Right lung (tissue), 5 donors: ENCODE measurements around the gene FZD2. TPM values are rescaled to one million over a fixed set of nuclear protein-coding genes. Genes with fewer than 3 reads are reported as not detected.
"Not testable (repeated sequence)": the region's sequence is repeated elsewhere in the genome, so short reads cannot be mapped to it uniquely, and the experiment has no call there.

Source experiments
- DNase-seq, 2 donors: peaks; one replicate each; pipeline ENCODE4 v3.0.0-alpha.2; 2013
- polyA plus RNA-seq, 5 donors: library from polyadenylated mRNA; unstranded; fragments of 120-200 nt; gene quantifications; one replicate each; pipeline versions ENCODE4 v1.2.1 to v1.2.3, GENCODE V29; 2013; ENCODE audit warnings: inconsistent platforms in 1 of 5, low replicate concordance in 1 of 5; ENCODE audit not compliant: insufficient read length in 5 of 5, insufficient read depth in 1 of 5

FZD2 gene
- polyA plus RNA-seq, 5 donors = 21.6 to 34.5 (median 28.7) TPM

- DNase-seq = peak; percentile 64 to 69
Observed at GRCh38 chr17:44543213-44543904, 13.9 kb upstream of the FZD2 start.

GRCh38 chr17:44543905-44544523 is 13.3 kb upstream of the FZD2 start:
- no peak for DNase-seq

GRCh38 chr17:44546671-44547606 is 10.3 kb upstream of the FZD2 start:
- DNase-seq = no peak

DNA sequence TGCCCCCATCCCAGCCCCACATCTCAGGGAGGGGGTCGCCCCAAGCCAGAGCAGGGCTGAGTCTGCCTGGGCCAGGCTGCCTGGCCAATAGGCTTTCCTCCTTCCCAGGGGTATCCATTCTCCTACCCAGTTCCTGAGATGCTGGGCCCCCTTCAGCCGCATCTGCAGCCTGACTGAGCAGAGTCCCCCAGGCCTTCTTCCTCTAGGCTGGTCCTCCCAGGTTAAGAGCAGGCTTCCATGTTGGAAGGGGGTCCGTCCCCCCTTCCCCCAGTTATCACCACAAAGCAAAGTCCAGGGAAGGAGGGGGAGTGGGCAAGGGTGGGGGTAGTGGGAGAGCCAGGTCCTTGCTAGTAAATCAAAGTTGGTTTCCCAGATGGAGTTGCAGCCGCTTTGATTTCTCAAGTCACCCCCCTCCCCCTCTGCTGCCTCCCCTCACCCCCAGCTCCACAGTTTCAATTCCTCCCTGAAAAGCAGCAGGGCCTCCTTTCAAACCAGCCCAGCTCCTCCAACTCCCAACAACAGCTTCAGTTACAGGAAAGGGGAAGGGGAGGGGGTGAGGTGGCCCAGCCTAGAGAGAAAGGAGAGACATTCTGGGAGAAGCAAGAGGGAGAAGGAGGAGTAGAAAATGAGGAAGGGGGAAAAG is 9.5 kb upstream of the FZD2 start:
- DNase-seq = no peak

DNA sequence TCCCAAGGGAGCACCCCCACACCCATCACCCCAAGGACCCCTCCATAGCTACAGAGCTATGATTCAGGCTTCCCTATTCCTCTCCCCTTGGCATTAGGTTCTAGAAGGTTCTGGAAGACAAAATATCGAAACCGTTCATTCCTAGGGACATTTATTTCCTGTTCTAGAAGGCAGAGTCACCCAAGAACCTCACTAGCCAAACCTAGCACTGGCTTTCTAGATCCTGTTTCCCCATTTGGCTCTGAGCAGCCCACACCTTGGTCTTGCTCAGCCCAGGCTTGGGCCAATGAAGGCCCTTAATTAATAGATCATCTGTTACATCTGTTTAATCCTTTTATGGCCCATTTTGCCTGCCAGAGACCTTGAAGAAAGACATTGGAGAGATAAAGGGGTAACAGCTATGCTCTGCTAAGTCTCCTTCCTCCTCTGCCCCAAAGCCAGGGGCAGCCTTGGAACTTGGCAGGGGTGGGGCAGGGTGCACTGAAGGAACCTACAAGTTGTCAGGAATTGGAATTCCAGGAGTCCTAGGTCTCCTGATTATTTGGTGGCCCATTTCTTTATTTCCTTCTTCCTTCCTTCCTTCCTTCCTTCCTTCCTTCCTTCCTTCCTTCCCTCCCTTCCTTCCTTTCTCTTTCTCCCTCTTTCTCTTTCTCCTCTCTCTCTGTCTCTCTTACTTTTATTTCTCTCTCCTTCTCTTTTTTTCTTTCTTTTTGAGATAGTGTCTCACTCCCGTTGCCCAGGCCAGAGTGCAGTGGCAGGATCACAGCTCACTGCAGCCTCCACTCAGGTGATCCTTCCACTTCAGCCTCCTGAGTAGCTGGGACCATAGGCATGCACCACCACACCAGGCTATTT is 8.7 kb upstream of the FZD2 start:
- no peak for DNase-seq

GRCh38 chr17:44549686-44550085 is 7.6 kb upstream of the FZD2 start:
- DNase-seq = no peak

- DNase-seq = no peak
Observed at GRCh38 chr17:44552361-44552760, 4.9 kb upstream of the FZD2 start.

DNA sequence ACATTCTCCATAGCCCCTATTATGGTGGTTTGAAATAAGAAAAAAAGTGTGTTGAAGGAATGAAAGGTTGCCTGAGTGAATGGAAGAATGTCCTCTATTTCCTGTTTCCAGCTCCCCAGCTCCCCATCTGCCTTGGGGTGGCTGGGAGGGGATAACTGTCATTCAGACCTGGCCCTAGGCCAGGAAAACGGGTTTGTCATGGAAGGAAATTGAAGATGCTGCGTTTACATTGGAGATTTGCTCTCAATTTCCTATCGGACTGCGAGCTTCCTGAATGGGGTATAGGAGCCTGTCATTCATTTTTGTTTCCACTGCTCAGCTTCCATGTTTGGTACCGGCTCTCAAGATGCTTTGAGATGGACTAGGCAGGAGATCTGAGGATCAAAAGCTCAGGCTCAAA is 2.2 kb upstream of the FZD2 start:
- no peak for DNase-seq

- peak; percentile 69 to 74 for DNase-seq
Observed at GRCh38 chr17:44556166-44556831, 985 bp upstream of the FZD2 start.

- peak; percentile 38 to 43 for DNase-seq
Observed at GRCh38 chr17:44557651-44558285, 484 bp downstream of the FZD2 start.

- DNase-seq = no peak
Observed at GRCh38 chr17:44558334-44558709, 1.0 kb downstream of the FZD2 start.

DNA sequence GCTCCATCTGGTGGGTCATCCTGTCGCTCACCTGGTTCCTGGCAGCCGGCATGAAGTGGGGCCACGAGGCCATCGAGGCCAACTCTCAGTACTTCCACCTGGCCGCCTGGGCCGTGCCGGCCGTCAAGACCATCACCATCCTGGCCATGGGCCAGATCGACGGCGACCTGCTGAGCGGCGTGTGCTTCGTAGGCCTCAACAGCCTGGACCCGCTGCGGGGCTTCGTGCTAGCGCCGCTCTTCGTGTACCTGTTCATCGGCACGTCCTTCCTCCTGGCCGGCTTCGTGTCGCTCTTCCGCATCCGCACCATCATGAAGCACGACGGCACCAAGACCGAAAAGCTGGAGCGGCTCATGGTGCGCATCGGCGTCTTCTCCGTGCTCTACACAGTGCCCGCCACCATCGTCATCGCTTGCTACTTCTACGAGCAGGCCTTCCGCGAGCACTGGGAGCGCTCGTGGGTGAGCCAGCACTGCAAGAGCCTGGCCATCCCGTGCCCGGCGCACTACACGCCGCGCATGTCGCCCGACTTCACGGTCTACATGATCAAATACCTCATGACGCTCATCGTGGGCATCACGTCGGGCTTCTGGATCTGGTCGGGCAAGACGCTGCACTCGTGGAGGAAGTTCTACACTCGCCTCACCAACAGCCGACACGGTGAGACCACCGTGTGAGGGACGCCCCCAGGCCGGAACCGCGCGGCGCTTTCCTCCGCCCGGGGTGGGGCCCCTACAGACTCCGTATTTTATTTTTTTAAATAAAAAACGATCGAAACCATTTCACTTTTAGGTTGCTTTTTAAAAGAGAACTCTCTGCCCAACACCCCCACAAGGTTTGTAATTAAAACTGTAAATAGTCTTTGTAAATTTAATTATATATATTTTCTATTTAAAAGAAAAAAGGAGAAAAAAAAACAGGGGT is 1.7 kb downstream of the FZD2 start:
- DNase-seq = peak in 1 of 2 donors; percentile 31

DNA sequence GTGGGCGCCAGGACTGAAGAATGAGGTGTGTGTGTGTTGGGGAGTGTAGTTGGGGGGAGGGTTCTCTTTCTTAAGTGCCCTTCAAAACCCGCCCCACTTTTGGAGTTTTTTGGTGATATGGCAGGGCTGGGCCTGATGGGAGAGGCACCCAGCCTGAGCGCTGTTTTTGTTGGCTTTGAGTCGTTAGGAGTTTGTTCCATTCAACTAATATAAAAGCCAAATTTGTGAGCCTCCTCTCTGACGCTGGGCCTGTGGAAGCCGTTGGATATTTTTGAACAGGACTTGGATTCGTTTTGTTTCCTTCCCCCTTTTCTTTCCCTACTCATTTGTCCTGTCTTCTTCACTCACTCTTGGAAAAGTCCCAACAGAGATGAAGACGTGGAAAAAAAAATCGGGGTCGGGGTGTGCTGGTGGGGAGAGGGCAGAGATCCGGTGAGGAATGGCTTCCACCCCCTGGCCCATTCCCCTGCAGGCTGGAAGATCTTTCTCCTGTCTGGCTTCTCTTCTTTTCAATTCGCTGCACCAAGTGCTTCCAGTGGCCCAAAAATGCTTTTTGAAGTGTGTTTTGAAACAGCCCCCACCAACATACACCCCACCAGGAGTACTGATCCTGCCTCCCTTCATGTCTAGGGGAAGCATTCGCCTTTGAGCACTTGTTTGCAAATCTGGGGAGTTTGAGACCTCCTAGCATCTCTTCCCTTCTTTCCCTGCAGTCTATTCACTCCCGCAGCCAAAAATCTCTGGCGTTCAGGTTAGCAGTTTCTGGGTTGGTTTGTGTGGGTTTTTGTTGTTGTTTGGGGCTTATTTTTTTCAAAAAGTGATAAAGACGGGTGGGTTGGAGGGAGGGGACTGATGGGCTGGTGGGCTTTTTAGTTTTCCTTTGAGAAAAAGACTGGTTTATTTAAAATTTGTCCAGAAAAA is 2.6 kb downstream of the FZD2 start:
- no peak for DNase-seq

DNA sequence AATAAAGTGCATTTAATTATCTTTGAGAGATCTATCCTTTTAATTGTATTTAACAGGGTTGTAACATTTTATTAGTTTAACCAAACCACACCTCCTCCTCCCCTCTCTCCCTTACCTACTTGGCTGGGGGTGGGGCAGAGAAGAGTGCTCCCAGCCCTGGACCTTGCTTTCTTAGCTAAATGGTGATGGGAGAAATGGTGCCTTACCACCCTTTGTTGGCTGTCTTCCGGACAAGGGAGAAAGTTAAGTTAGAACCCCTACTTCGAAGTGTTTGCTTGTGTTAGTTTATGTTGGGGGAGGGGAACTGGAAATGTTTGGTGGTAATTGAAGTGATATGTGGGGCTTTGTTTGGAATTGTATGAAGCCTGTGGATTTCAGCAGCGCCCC is 3.9 kb downstream of the FZD2 start:
- no peak for DNase-seq

DNA sequence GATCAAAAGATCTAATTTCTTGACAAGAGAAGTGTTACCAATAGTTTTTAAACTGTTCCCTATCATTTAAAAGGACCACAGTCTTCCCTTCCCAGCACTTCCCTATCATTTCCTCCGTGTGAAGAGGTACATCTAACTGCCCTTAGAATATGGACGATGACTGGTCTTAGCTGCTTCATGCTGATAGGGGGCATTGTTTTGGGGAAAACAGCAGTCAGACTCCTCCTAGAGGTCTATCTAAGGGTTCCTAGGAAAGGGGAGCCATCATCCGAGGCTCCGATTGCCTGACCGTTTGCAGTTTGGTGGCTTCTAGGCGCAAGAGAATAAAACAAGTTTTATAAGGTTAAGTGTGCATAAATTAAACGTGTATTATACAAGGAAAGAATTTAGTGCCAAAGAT is 7.1 kb downstream of the FZD2 start:
- DNase-seq = no peak

GRCh38 chr17:44565866-44566443 is 8.7 kb downstream of the FZD2 start:
- DNase-seq = no peak

- not testable (repeated sequence) for DNase-seq
Observed at GRCh38 chr17:44568311-44568944, 11.1 kb downstream of the FZD2 start.
